ENCODE results near the gene PRSS27.
"Not testable (repeated sequence)": the region's sequence is repeated elsewhere in the genome, so short reads cannot be mapped to it uniquely, and the experiment has no call there.

Gene PRSS27

DNA sequence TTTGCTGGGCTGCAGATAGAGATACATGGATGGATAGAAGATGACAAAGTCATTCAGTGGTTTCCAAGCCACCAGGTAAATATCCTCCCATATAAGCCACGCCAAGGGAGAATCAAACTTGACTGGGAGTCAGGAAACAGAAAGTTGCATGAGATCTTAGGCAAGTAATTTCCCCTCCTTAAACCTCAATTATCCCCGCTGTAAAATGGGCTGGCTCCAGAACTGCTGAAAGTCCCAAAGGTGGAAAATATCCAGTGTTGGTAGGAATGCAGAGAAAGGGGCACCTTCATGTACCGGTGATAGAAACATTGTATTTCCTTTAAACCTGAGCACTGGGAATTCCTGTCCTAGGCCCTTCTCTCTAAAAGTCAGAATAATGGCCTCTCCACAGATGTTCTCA, 43.1 kb downstream of the PRSS27 start:
- WGBS, 2 experiments (ENCODE audit: insufficient coverage in 2 of 2): no CpG with 5 or more reads among the region's 3 CpGs
- H3K4me1 ChIP-seq (ENCODE audit: control insufficient read depth, insufficient read depth, low read length, poor library complexity, severe bottlenecking); H3K4me3 ChIP-seq (ENCODE audit: extremely low read depth, insufficient read depth, low read length, poor library complexity, severe bottlenecking); H3K9me3 ChIP-seq (ENCODE audit: control insufficient read depth, low read length); H3K27ac ChIP-seq (ENCODE audit: low read depth, low read length, severe bottlenecking); H3K36me3 ChIP-seq (ENCODE audit: control insufficient read depth, insufficient read depth, low read length): not testable (repeated sequence)

DNA sequence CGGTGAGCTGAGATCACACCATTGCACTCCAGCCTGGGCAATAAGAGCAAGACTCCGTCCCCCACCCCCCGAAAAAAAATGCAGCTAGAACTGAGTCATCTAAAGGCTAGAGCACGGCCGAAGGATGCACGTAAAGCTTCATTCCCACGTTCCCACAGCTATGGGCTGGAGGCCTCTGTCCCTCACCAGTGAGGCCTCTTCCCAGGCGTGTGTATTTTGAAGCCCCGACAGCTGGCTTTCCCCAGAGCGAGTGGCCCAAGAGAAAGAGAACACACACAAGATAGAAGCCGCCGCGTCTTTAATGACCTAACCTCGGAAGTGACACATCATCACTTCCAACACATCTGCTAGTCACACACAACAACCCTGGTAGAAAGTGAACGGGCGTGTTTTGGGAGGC, 44.3 kb downstream of the PRSS27 start:
- Histone ChIP-seq H3K4me3 (ENCODE audit: extremely low read depth, insufficient read depth, low read length, poor library complexity, severe bottlenecking) (no peak overlapping the region), H3K9me3 (ENCODE audit: control insufficient read depth, low read length) (no peaks in the 10 kb centered on the region), H3K27ac (ENCODE audit: low read depth, low read length, severe bottlenecking) (no peak overlapping the region), H3K4me1 (ENCODE audit: control insufficient read depth, insufficient read depth, low read length, poor library complexity, severe bottlenecking) (peaks cover 9% of the 10 kb centered on the region), H3K36me3 (ENCODE audit: control insufficient read depth, insufficient read depth, low read length) (no peaks in the 10 kb centered on the region)
- 80 to 83% methylated on average over 8 to 9 of the region's 16 CpGs for WGBS, 2 experiments (ENCODE audit: insufficient coverage in 2 of 2)

DNA sequence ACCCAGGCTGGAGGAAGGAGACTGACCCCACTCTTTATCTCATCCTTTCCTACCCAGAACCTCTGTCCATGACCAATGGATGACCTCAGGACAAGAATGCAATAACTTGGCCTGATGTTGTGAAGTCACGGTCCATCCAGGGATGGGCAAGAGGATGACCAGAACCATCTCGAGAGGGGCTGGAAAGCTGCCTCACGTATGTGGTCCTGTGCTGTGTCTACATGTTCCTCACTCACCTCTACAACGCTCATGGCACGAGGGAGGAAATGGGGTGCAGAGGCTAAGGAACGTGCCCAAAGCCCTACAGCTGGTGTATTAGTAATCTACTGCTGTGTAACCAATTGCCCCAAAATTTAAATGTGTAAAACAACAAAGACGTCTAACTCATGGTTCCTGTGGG, 45.0 kb downstream of the PRSS27 start:
- WGBS, 2 experiments (ENCODE audit: insufficient coverage in 2 of 2): 91% methylated on average over 4 to 7 of the region's 7 CpGs
- Histone ChIP-seq H3K9me3 (ENCODE audit: control insufficient read depth, low read length) (no peaks in the 10 kb centered on the region), H3K27ac (ENCODE audit: low read depth, low read length, severe bottlenecking) (no peak overlapping the region), H3K4me3 (ENCODE audit: extremely low read depth, insufficient read depth, low read length, poor library complexity, severe bottlenecking) (no peak overlapping the region), H3K36me3 (ENCODE audit: control insufficient read depth, insufficient read depth, low read length) (no peaks in the 10 kb centered on the region), H3K4me1 (ENCODE audit: control insufficient read depth, insufficient read depth, low read length, poor library complexity, severe bottlenecking) (peaks cover 9% of the 10 kb centered on the region)

DNA sequence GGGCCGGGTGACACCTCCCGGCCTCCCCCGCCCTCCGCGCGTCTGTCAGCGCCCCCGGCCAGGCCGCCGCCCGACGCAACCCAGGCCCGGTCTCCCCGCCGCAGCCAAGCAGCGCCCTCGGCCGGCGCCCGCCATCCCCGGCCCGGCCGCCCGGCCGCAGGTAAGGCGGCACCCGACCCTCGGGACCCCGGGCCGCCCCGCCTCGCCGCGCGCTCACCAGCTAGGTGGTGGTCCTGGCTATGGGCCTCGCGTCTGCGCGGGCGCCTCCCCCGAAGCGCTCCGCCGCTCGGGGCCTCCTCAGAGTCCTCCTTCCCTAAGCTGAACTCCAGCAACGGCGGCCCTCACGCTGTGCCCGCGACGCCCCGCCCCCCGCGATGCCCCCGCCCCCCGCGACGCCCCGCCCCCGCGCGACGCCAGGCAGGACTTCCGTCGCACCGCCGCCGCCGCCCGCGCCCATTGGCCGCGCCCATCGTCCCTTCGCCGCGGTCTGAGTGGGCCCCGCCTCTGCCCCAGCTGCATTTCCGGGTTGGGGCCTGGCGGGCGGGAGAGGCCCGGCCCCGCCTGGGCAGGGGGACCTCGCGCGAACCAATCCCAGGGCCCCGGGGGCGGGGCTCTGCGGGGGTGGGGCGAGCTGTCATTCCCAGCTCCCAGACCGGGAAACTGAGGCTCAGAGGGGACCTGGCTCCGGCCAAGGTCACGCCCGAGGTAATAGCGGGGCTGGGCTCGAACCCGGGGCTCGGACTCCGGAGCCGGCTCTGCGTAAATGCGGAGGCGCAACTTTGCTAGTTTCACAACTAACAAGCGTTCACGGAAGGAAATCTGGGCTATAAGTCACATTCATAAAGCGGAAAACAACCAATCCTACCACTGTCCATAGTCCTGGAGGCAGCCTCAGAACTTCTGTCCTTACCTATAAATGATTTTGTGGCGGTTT, 46.7 kb downstream of the PRSS27 start:
- 2 to 3% methylated on average over 42 to 63 of the region's 107 CpGs for WGBS, 2 experiments (ENCODE audit: insufficient coverage in 2 of 2)
- Histone ChIP-seq H3K27ac (ENCODE audit: low read depth, low read length, severe bottlenecking) (no peak overlapping the region), H3K4me3 (ENCODE audit: extremely low read depth, insufficient read depth, low read length, poor library complexity, severe bottlenecking) (peak overlapping the region; percentile 44), H3K9me3 (ENCODE audit: control insufficient read depth, low read length) (no peaks in the 10 kb centered on the region), H3K4me1 (ENCODE audit: control insufficient read depth, insufficient read depth, low read length, poor library complexity, severe bottlenecking) (peaks cover 9% of the 10 kb centered on the region), H3K36me3 (ENCODE audit: control insufficient read depth, insufficient read depth, low read length) (no peaks in the 10 kb centered on the region)

DNA sequence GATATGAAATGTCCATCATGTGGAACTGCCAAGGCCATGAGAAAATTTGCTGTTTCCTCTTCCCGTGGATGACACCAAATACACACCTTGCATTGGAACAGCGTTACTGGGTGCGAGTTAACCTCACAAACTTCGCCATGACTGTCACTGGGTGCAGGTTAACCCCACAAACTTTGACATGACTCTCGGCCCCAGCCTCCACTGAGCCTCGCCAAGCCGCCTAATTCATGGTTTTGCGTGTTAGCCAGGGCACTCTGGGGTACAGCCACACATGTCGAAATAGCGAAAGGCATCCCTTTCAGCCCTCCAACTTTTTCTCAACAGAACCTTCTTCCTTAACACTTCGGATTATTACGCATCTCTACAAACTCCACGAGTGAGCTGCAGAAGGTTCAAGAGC, 48.3 kb downstream of the PRSS27 start:
- no peaks in the 10 kb centered on the region for H3K36me3 ChIP-seq (ENCODE audit: control insufficient read depth, insufficient read depth, low read length)
- no peaks in the 10 kb centered on the region for H3K9me3 ChIP-seq (ENCODE audit: control insufficient read depth, low read length)
- peaks cover 9% of the 10 kb centered on the region for H3K4me1 ChIP-seq (ENCODE audit: control insufficient read depth, insufficient read depth, low read length, poor library complexity, severe bottlenecking)
- no peak overlapping the region for H3K27ac ChIP-seq (ENCODE audit: low read depth, low read length, severe bottlenecking)
- WGBS, 2 experiments (ENCODE audit: insufficient coverage in 2 of 2): 94 to 97% methylated on average over 11 to 13 of the region's 13 CpGs
- no peak overlapping the region for H3K4me3 ChIP-seq (ENCODE audit: extremely low read depth, insufficient read depth, low read length, poor library complexity, severe bottlenecking)

DNA sequence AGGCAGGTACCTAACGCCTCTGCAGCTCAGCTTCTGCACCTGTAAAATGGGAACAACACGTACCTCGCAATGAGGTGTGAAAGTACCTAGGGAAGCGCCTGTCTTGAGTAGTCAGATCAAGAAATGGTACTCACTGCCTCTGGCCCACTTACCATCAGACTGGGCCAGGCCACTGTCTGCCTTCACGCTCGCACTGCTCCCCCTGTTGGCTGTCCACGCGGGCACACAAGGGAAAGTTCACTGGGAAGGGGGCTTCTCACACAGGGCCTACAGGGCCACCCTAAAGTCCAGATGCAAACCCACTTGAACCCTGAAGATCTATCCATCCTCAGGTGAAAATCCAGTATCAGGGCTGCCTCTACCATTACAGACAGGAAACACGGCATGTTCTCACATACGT, 48.8 kb downstream of the PRSS27 start:
- not testable (repeated sequence) for H3K36me3 ChIP-seq (ENCODE audit: control insufficient read depth, insufficient read depth, low read length); H3K4me3 ChIP-seq (ENCODE audit: extremely low read depth, insufficient read depth, low read length, poor library complexity, severe bottlenecking); H3K9me3 ChIP-seq (ENCODE audit: control insufficient read depth, low read length); H3K4me1 ChIP-seq (ENCODE audit: control insufficient read depth, insufficient read depth, low read length, poor library complexity, severe bottlenecking); H3K27ac ChIP-seq (ENCODE audit: low read depth, low read length, severe bottlenecking)
- 91 to 98% methylated on average over 5 to 6 of the region's 10 CpGs for whole genome bisulfite sequencing, 2 experiments (ENCODE audit: insufficient coverage in 2 of 2)

DNA sequence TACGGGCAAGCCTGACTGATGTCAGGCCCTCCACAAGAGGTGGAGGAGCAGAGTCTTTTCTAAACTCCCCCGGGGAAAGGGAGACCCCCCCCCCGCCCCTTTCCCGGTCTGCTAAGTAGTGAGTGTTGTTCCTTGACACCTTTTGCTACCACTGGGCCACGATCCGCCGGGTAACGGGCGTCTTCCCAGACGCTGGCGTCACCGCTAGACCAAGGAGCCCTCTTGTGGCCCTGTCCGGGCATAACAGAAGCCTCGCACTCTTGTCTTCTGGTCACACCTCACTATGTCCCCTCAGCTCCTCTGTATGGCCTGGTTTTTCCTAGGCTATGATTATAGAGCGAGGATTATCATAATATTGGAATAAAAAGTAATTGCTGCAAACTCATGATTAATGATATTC, 50.0 kb downstream of the PRSS27 start:
- WGBS, 2 experiments (ENCODE audit: insufficient coverage in 2 of 2): 3 to 43% methylated on average over 2 to 10 of the region's 15 CpGs
- not testable (repeated sequence) for H3K36me3 ChIP-seq (ENCODE audit: control insufficient read depth, insufficient read depth, low read length); H3K4me3 ChIP-seq (ENCODE audit: extremely low read depth, insufficient read depth, low read length, poor library complexity, severe bottlenecking); H3K9me3 ChIP-seq (ENCODE audit: control insufficient read depth, low read length); H3K27ac ChIP-seq (ENCODE audit: low read depth, low read length, severe bottlenecking); H3K4me1 ChIP-seq (ENCODE audit: control insufficient read depth, insufficient read depth, low read length, poor library complexity, severe bottlenecking)

DNA sequence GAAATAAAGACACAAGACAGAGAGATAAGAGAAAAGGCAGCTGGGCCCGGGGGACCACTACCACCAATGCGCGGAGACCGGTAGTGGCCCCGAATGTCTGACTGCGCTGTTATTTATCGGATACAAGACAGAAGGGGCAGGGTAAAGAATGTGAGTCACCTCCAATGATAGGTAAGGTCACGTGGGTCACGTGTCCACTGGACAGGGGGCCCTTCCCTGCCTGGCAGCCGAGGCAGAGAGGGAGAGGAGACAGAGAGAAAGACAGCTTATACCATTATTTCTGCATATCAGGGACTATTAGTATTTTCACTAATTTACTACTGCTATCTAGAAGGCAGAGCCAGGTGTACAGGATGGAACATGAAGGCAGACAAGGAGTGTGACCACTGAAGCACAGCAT, 50.4 kb downstream of the PRSS27 start:
- not testable (repeated sequence) for H3K4me3 ChIP-seq (ENCODE audit: extremely low read depth, insufficient read depth, low read length, poor library complexity, severe bottlenecking); H3K4me1 ChIP-seq (ENCODE audit: control insufficient read depth, insufficient read depth, low read length, poor library complexity, severe bottlenecking); H3K9me3 ChIP-seq (ENCODE audit: control insufficient read depth, low read length); H3K27ac ChIP-seq (ENCODE audit: low read depth, low read length, severe bottlenecking); H3K36me3 ChIP-seq (ENCODE audit: control insufficient read depth, insufficient read depth, low read length)
- 99 to 100% methylated on average over 6 to 7 of the region's 10 CpGs for WGBS, 2 experiments (ENCODE audit: insufficient coverage in 2 of 2)

DNA sequence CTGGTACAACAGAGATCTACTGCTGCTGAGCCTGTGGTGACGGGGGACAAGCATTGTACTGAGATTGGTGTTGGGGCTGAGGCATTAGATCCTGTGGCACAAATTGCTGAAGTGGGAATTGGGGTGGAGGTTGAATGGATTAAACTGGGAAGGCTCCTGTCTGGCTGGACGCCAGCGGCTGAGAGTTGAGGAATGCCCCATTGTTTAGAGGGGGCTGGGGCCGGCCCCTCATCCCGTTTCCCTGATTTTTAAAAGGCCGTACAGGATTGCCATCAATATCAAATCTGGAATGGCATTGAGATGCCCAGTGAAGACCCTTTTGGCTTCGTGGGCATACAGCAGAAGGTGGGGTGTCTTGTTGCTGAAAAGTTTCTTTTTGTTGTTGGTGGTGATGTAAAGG, 53.4 kb downstream of the PRSS27 start:
- 92 to 98% methylated on average over 6 to 7 of the region's 7 CpGs for WGBS, 2 experiments (ENCODE audit: insufficient coverage in 2 of 2)

DNA sequence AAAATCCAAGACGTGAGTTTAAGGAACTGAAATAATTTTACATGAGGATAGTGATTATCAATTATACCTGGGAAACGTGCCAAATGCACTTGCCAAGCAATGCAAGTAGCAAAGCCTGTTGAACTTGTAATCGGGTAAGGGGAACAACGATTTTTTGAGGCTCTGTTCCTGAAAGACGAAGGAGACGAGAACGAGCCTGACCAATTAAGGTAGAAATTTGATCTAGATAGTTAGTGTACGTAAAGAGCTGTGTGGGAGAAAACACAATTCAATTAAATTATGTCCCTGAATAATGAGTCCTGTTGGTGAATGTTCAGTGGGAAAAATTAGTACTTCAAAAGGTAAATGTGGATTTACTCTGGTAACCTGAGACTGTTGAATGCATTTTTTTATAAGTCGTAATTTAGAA, 55.4 kb downstream of the PRSS27 start:
- Histone ChIP-seq H3K4me3 (ENCODE audit: extremely low read depth, insufficient read depth, low read length, poor library complexity, severe bottlenecking) (no peak overlapping the region), H3K36me3 (ENCODE audit: control insufficient read depth, insufficient read depth, low read length) (no peaks in the 10 kb centered on the region), H3K27ac (ENCODE audit: low read depth, low read length, severe bottlenecking) (no peak overlapping the region), H3K9me3 (ENCODE audit: control insufficient read depth, low read length) (no peaks in the 10 kb centered on the region), H3K4me1 (ENCODE audit: control insufficient read depth, insufficient read depth, low read length, poor library complexity, severe bottlenecking) (peaks cover 15% of the 10 kb centered on the region)
- 92 to 98% methylated on average over 4 to 5 of the region's 9 CpGs for WGBS, 2 experiments (ENCODE audit: insufficient coverage in 2 of 2)

More for the DNA sequence above, 53.4 kb downstream of the PRSS27 start:
- not testable (repeated sequence) for H3K4me3 ChIP-seq (ENCODE audit: extremely low read depth, insufficient read depth, low read length, poor library complexity, severe bottlenecking); H3K27ac ChIP-seq (ENCODE audit: low read depth, low read length, severe bottlenecking); H3K9me3 ChIP-seq (ENCODE audit: control insufficient read depth, low read length); H3K36me3 ChIP-seq (ENCODE audit: control insufficient read depth, insufficient read depth, low read length)
- peaks cover 15% of the 10 kb centered on the region for H3K4me1 ChIP-seq (ENCODE audit: control insufficient read depth, insufficient read depth, low read length, poor library complexity, severe bottlenecking)
